Osteoblast (primary cell): ENCODE measurements around the gene L3MBTL3. TPM values are rescaled to one million over a fixed set of nuclear protein-coding genes. Genes with fewer than 3 reads are reported as not detected.

Source experiments
- DNase-seq: peaks from one replicate; pipeline ENCODE4 v3.0.0; 2011; ENCODE audit warnings: low spot score, mixed read lengths; ENCODE audit not compliant: insufficient read length; ENCODE audit errors: missing footprints
- H2AFZ ChIP-seq: 2 replicates; pipeline ENCODE4 v1.6.0; 2011; ENCODE audit warnings: mild to moderate bottlenecking, low read length
- H3K27ac ChIP-seq: 2 replicates; pipeline ENCODE4 v1.5.1; 2011; ENCODE audit warnings: mild to moderate bottlenecking, low read depth, low read length, moderate library complexity
- H3K27me3 ChIP-seq: 2 replicates; pipeline ENCODE4 v1.6.0; 2012; ENCODE audit warnings: mild to moderate bottlenecking, control low read depth, inconsistent platforms, low read length, moderate library complexity; ENCODE audit not compliant: insufficient read depth
- H3K36me3 ChIP-seq: 2 replicates; pipeline ENCODE4 v1.5.1; 2011; ENCODE audit warnings: mild to moderate bottlenecking, low read length, control low read depth, moderate library complexity; ENCODE audit not compliant: insufficient read depth
- H3K4me1 ChIP-seq: 2 replicates; pipeline ENCODE4 v1.5.1; 2011; ENCODE audit warnings: mild to moderate bottlenecking, low read length, control low read depth, moderate library complexity; ENCODE audit not compliant: insufficient read depth
- H3K4me2 ChIP-seq: 2 replicates; pipeline ENCODE4 v1.6.0; 2011; ENCODE audit warnings: mild to moderate bottlenecking, low read length; ENCODE audit not compliant: insufficient read depth
- H3K4me3 ChIP-seq: fragments of 200-600 bp; sonication (generic); 3 replicates; pipeline ENCODE4 v1.5.1; 2012; ENCODE audit warnings: mild to moderate bottlenecking, low read length, inconsistent platforms; ENCODE audit not compliant: insufficient read depth
- H3K79me2 ChIP-seq: 2 replicates; pipeline ENCODE4 v1.6.0; 2012; ENCODE audit warnings: mild to moderate bottlenecking, low read length, control low read depth, inconsistent platforms; ENCODE audit not compliant: insufficient read depth
- H3K9me3 ChIP-seq: 2 replicates; pipeline ENCODE4 v1.5.1; 2011; ENCODE audit warnings: low read depth, low read length, control low read depth
- H4K20me1 ChIP-seq: 2 replicates; pipeline ENCODE4 v1.6.0; 2012; ENCODE audit warnings: mild to moderate bottlenecking, low read length, control low read depth; ENCODE audit not compliant: insufficient read depth
- CTCF ChIP-seq: IDR thresholded peaks from 2 replicates; pipeline ENCODE4 v1.5.1; 2011; ENCODE audit warnings: mild to moderate bottlenecking, low read depth, low read length, moderate library complexity; ENCODE audit errors: extremely low read depth
- total RNA-seq: library from RNA; depleted of rRNA; stranded (reverse); fragments of >200 nt; gene quantifications from 2 replicates; pipeline ENCODE4 v1.2.3, GENCODE V29; 2012

Gene L3MBTL3
- total RNA-seq, 1 donor = 8.7 TPM

- Histone ChIP-seq H4K20me1 (no peaks in the 10 kb centered on the region), H3K4me2 (no peak overlapping the region), H3K27ac (no peak overlapping the region), H3K27me3 (no peaks in the 10 kb centered on the region), H3K36me3 (no peaks in the 10 kb centered on the region), H3K9me3 (no peaks in the 10 kb centered on the region), H3K79me2 (no peaks in the 10 kb centered on the region), H3K4me3 (no peak overlapping the region), H2AFZ (no peak overlapping the region), H3K4me1 (no peaks in the 10 kb centered on the region)
- no peak for DNase-seq
- TF ChIP-seq CTCF = no peak
These were observed 87.8 kb downstream of the L3MBTL3 start for GRCh38 chr6:130105996-130106704.

- Histone ChIP-seq H3K9me3 (no peaks in the 10 kb centered on the region), H3K27me3 (no peaks in the 10 kb centered on the region), H3K79me2 (no peaks in the 10 kb centered on the region), H2AFZ (no peak overlapping the region), H3K4me2 (no peak overlapping the region), H4K20me1 (no peaks in the 10 kb centered on the region), H3K4me3 (no peak overlapping the region), H3K4me1 (no peaks in the 10 kb centered on the region), H3K27ac (no peak overlapping the region), H3K36me3 (no peaks in the 10 kb centered on the region)
- no peak for DNase-seq
- no peak for TF ChIP-seq CTCF
These were observed 89.3 kb downstream of the L3MBTL3 start for GRCh38 chr6:130107710-130108109.

- Histone ChIP-seq H3K4me1 (no peaks in the 10 kb centered on the region), H3K4me2 (no peak overlapping the region), H3K9me3 (no peaks in the 10 kb centered on the region), H4K20me1 (no peaks in the 10 kb centered on the region), H3K27ac (no peak overlapping the region), H3K36me3 (no peaks in the 10 kb centered on the region), H3K79me2 (no peaks in the 10 kb centered on the region), H3K27me3 (no peaks in the 10 kb centered on the region), H3K4me3 (no peak overlapping the region), H2AFZ (no peak overlapping the region)
- TF ChIP-seq CTCF = no peak
- DNase-seq = no peak
These were observed 92.7 kb downstream of the L3MBTL3 start for GRCh38 chr6:130111031-130111430.

- H3K4me2 ChIP-seq = no peak overlapping the region
- H3K36me3 ChIP-seq = no peaks in the 10 kb centered on the region
- no peak overlapping the region for H3K27ac ChIP-seq
- no peaks in the 10 kb centered on the region for H3K27me3 ChIP-seq
- no peak for DNase-seq
- H4K20me1 ChIP-seq = no peaks in the 10 kb centered on the region
- H3K4me1 ChIP-seq = no peaks in the 10 kb centered on the region
- H3K9me3 ChIP-seq = no peaks in the 10 kb centered on the region
- no peak overlapping the region for H3K4me3 ChIP-seq
- no peak for TF ChIP-seq CTCF
- no peak overlapping the region for H2AFZ ChIP-seq
- no peaks in the 10 kb centered on the region for H3K79me2 ChIP-seq
These were observed 94.9 kb downstream of the L3MBTL3 start for GRCh38 chr6:130113201-130113710.
